GM21529 (cell line): ENCODE results near the gene RAPGEF1.
"Not testable (repeated sequence)": the region's sequence is repeated elsewhere in the genome, so short reads cannot be mapped to it uniquely, and the experiment has no call there.

ENCODE experiments used
- ATAC-seq: cut with Tn5 transposase; IDR thresholded peaks from one replicate; pipeline ENCODE4 v1.9.1; 2021; ENCODE audit not compliant: unreplicated experiment

RAPGEF1 gene

DNA sequence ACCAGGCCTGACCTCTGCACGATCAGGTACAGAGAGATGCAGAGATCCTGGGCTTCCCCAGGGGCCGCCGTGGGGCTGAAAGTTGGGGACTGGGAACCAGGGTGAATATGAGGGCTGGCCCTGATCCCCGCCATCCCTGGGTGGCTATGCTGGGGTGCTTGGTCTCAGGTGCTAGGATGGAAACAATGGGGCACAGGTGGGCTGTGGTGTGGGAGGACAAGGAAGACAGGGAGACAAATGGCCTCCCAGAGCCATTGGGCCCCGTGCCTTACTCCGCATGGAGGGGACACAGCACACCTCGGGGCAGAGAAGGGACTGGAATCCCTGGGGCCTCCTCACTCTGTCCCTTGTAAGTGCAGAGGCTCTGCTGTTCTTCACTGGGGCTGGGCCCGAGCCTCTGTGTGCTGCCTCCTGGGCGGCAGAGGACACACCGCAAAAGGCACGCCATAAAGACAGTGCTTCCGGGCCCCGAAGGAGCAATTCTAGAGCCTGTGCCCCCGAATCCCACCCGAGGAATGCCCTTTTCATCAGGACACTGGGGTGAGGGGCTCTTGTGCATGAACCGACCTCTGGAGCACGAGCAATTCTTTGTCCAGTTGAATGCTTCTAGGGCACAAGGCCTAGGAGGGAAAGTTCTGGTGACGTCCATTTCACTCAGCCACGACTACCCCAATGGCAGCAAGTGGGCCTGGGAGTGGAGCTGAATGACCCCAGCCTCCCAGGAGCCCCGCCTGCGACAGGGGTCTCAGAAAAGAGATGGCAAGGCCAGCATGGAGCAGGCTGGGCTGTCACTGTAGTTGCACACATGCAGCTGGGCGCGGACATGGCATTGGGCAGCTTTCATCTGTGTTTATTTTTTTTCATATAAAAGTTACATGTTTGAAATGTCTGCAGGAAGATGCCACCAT is 163.7 kb downstream of the RAPGEF1 start:
- ATAC-seq, result no peak

- no peak for ATAC-seq
Observed at GRCh38 chr9:131574730-131575640, 164.9 kb downstream of the RAPGEF1 start.

GRCh38 chr9:131567910-131568309 is 172.0 kb downstream of the RAPGEF1 start:
- ATAC-seq, result no peak

DNA sequence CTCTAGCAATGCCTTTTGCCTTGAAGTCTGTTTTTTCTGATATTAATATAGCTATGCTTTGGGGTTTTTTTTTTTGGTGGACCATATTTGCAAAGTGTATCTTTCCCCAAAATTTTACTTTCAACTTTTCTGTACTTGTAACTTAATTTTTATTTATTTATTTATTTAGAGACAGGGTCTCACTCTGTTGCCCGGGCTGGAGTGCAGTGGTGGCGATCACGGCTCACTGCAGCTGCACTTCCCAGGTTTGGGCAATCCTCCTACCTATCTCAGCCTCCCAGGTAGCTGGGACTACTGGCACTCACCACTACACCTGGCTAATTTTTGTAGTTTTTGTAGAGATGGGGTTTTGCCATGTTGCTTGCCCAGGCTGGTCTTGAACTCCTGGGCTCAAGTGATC is 173.7 kb downstream of the RAPGEF1 start:
- ATAC-seq, result no peak

- no peak for ATAC-seq
Observed at GRCh38 chr9:131565369-131565768, 174.5 kb downstream of the RAPGEF1 start.

DNA sequence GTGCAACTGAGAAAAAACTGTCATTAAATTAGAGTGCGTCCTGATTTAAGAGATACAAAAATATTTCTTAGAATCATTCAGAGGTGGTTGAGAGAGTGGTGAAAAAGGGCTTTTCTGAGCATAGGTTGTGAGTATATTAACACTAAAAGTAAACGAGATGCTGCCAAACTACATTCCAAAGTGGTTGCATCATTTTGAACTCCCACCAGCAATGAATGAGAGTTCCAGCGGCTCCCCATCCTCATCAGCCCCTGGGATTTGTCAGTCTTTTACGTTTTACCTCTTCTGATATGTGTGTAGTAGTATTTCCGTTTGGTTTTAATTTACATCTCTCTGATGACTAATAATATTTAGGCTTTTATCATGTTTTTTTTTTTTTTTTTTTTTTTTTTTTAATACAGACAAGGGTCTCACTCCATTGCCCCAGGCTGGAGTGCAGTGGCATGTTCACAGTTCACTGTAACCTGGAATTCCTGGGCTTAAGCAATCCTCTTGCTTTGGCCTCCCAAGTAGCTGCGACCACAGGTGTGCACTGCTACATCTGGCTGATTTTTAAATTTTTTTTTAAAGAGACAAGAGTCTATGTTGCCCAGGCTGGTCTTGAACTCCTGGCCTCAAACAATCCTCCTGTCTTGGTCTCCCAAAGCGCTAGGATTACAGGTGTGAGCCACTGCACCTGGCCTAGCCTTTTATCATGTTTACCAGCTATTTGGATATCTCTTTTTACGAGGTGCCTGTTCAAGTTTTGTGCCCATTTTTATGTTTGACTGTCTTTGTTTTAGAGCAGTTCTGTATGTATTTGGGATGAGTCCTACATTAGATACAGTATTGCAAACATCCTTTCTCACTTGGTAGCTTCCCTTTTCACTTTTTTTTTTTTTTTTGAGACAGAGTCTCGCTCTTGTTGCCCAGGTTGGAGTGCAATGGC is 177.6 kb downstream of the RAPGEF1 start:
- no peak for ATAC-seq

GRCh38 chr9:131559421-131560000 is 180.4 kb downstream of the RAPGEF1 start:
- ATAC-seq, result no peak

GRCh38 chr9:131557855-131558548 is 181.9 kb downstream of the RAPGEF1 start:
- ATAC-seq, result no peak

DNA sequence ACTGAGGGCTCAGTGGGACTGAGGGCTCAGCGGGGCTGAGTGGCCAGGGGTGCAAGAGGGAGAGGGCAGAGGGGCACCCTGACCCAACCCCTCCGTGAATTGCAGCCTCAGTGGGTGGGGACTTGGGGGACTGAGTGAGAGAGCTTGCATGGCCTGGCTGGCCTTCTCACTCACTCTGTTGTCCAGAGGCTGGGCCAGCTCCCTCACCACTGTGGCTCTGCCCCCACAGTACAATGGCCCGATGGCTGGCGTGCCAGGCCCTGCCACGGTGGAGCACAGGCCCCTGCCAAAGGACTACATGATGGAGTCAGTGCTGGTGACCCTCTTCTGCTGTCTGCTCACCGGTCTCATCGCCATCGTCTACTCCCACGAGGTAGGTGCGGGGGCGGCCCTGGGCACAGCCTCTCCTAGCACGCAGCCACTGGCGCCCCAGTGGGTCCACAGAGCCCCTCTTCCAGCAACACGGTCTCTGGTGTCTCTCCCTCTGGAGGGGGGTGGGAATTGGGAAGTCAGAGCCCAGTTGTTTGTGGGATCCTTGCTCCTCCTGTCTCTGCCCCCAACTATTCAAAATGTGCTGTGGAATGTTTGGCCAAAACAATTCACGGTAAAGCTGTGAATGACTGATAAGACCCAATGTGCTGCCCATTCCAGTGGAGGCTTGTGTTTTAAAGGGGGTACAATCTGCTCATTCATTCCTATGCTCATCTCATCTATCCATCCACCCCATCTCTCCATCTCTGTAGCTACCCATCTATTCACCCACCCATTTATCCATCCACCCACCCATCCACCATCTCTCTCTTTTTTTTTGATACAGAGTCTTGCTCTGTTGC is 183.8 kb downstream of the RAPGEF1 start:
- no peak for ATAC-seq

DNA sequence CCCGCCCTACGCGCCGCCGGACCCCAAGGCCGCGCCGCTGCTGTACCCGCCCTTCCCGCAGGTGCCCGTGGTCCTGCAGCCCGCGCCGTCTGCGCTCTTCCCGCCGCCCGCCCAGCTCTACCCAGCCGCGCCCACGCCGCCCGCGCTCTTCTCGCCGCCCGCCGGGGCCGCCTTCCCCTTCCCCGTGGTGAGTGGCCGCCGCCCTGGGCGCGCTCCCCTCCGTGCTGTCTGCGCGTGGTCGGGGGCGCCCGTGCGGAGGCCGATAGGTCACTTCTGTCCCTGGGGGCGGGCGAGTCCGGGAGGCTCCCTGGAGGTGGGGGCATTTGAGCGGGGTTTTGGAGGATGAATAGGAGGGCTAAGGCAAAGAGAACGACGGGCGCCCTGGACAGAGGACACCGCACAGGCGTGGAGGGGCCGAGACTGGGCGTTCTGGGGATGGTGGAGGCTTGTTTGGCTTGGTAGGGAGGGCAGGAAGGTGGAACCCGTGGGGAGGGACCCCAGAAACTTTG is 185.0 kb downstream of the RAPGEF1 start:
- no peak for ATAC-seq

DNA sequence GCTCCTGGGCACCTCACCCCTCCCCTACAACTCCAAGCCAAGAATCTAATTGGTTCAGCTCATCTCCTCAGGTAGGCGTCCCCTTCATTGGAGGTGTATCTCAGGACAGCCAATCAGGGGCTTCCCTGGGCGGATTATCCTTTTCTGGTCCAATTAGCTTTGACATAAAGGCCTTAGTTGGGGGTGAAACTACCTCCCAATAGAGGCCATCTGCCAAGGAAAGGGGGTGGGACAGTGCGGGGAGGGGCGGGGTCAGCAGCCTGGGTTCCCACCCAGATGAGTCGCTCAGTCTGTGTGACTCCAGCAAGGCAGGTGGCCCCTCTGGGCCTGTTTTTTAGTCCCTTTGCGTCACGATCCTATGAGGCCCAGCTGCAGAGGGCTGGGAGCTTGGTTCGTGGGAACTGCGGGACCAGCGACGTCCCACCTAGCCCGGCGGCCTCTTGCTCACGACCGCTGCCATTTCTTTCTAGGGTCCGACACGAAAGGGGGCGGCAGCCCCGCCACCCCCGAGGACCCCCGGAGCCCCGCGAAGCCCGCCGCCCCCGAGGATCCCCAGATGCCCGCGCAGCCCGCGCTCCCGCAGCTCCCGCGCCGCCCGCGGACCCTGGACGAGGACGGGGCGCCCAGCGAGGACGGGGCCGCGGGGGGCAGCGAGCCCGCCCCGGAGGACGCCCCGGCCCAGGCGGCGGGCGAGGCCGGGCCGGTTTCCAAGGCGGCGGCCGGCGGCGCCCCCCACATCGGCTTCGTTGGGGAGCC is 185.6 kb downstream of the RAPGEF1 start:
- ATAC-seq, result no peak

- no peak for ATAC-seq
Observed at GRCh38 chr9:131552030-131552429, 187.8 kb downstream of the RAPGEF1 start.

DNA sequence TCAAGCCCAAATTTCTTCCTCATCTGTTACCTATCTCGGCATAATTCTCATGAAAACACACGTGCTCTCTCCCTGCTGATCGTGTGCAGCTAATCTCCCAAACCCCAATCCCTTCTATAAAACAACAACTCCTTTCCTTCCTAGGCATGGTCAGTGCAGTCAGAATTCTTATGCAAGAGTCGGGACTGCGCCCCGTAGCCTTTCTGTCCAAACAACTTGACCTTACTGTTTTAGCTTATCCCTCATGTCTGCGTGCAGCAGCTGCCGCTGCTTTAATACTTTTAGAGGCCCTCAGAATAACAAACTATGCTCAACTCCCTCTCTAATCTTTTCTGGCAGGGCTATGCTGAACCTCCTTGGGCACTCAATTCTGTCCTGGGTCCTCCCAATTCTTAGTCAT is 189.4 kb downstream of the RAPGEF1 start:
- ATAC-seq, result not testable (repeated sequence)

- ATAC-seq, result not testable (repeated sequence)
Observed at GRCh38 chr9:131549186-131549585, 190.7 kb downstream of the RAPGEF1 start.

DNA sequence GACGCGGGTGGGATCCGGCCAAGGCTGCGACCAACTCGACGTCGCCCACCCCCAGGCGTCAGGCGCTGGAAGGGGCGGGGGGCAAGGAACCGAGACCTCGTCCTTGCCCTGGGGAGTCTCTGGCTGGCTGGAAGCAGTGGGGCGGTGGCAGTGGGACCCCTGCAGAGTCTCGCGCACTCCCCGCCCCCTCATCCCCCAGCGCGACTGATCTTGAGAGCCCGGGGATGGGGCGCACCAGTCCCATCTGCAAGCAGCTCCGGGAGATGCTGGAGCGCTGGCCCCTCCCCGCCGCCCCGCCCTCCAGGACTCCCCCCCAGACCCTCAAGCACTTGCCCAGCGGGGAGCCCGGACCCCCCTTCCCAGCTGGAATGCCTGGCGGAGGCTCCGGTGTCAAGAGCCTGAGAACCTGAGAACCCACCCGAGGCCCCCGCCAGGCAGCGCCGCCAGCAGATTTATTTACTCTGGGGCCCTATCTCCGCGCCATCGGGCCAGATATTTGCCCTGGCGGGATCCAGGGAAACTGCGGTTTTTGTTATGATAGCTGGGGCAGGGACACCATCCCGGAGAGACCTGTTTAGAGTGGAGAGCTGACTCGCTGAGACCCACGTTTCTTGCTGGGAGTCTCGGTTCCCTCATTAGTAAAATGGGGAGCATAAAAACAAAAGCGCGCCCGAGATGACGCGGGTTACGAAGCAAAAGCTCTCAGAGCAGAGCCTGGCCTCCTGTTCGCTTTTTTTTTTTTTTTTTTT is 193.4 kb downstream of the RAPGEF1 start:
- no peak for ATAC-seq

GRCh38 chr9:131545786-131546335 is 194.0 kb downstream of the RAPGEF1 start:
- no peak for ATAC-seq
